ENCODE measurements around the gene ITGB4. TPM values are rescaled to one million over a fixed set of nuclear protein-coding genes. Genes with fewer than 3 reads are reported as not detected.

ITGB4 gene
- total and polyA plus RNA-seq, 2 of the 13 experiments (the other 11 are each of a cell fraction or from before 2014, with no cell fraction given): 6.9 to 14.5 TPM

DNA sequence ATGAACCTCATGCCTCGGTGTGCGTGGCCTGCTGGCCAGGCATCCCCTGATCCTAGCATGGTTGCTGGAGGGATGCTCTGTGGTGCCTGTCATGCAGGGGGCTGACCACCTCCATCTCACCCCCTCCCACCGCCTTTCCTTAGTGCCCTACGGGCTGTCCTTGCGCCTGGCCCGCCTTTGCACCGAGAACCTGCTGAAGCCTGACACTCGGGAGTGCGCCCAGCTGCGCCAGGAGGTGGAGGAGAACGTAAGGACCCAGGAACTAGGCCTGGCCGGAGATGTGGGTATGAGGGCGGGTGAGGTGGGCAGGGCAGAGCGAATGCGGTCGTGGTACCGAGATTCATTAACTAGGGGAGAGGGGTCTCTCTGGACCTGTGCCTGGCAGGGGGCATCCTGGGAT is 19.0 kb downstream of the ITGB4 start:
- BruUV-seq (replicated peaks): no TSS peak
- peaks cover 39% of the 10 kb centered on the region for H3K4me1 ChIP-seq (ENCODE audit: insufficient read depth, low read length)
- H3K4me3 ChIP-seq (replicated peaks in 1 of 3; ENCODE audit: insufficient read depth in 1 of 3, low read depth in 2 of 3, low read length in 3 of 3): peak overlapping the region in 1 of 3 experiments; percentile 49; a peak in 1 of 6 replicates
- FAIRE-seq (no peak), DNase-seq (ENCODE audit: low spot score) (no peak), ATAC-seq (0 out of 3 replicates have a peak, but pooled peaks have one; percentile 2)
- H3K79me2 ChIP-seq (ENCODE audit: insufficient read depth, low read length): no peaks in the 10 kb centered on the region
- in situ Hi-C loops (cut with HindIII; ENCODE audit: extremely low pct_ligation_motif_present, low pct_unique_long_range_greater_than_20kb) (no loop called here), intact Hi-C loops (cut with micrococcal nuclease; ENCODE audit: unreplicated experiment) (no loop called here)
- no peak overlapping the region for H2AFZ ChIP-seq (ENCODE audit: low read length)
- H3K4me2 ChIP-seq (ENCODE audit: low read depth, low read length): peak overlapping the region; percentile 59
- H3K27me3 ChIP-seq (ENCODE audit: control insufficient read depth in 1 of 2, insufficient read depth in 2 of 2, low read length in 2 of 2): peaks cover 0 to 4% of the 10 kb centered on the region in 2 experiments; a peak in 2 of 5 replicates
- 62% methylated on average over 16 of the region's 17 CpGs for WGBS (ENCODE audit: low lambda C conversion rate)
- POLR2A ChIA-PET: interaction anchor here (0.9 kb wide), 1 partner anchor 40 kb away, joined by 3 read pairs; no protein-coding TSS in a partner anchor
- CTCF ChIA-PET (ENCODE audit: low intra/inter-chr PET ratio, low total read pairs): interaction anchor here (1.2 kb wide), 1 partner anchor 66 kb away, joined by 3 read pairs; no protein-coding TSS in a partner anchor
- H4K20me1 ChIP-seq (ENCODE audit: insufficient read depth, low read length): no peaks in the 10 kb centered on the region
- no peaks in the 10 kb centered on the region for H3K9me3 ChIP-seq (ENCODE audit: low read length)
- no peaks in the 10 kb centered on the region for H3K36me3 ChIP-seq (replicated peaks in 1 of 2; ENCODE audit: control insufficient read depth in 1 of 2, insufficient read depth in 2 of 2, low read length in 2 of 2)
- no peak for TF ChIP-seq ZNF768 (CRISPR knock-in tag; IDR thresholded peaks at IDR 0.05)
- no peak for TF ChIP-seq TAF1 (CRISPR knock-in tag; IDR thresholded peaks at IDR 0.05)
- TF ChIP-seq DPF2 (CRISPR knock-in tag; IDR thresholded peaks at IDR 0.05; ENCODE audit: borderline replicate concordance, low read depth): no peak
- no peak for TF ChIP-seq ARHGAP35 (CRISPR knock-in tag; IDR thresholded peaks at IDR 0.05; ENCODE audit: borderline replicate concordance)
- no peak for TF ChIP-seq U2AF1 (optimal IDR thresholded peaks at IDR 0.05; ENCODE audit: low read depth, low read length)
- TF ChIP-seq, protein P1, sequence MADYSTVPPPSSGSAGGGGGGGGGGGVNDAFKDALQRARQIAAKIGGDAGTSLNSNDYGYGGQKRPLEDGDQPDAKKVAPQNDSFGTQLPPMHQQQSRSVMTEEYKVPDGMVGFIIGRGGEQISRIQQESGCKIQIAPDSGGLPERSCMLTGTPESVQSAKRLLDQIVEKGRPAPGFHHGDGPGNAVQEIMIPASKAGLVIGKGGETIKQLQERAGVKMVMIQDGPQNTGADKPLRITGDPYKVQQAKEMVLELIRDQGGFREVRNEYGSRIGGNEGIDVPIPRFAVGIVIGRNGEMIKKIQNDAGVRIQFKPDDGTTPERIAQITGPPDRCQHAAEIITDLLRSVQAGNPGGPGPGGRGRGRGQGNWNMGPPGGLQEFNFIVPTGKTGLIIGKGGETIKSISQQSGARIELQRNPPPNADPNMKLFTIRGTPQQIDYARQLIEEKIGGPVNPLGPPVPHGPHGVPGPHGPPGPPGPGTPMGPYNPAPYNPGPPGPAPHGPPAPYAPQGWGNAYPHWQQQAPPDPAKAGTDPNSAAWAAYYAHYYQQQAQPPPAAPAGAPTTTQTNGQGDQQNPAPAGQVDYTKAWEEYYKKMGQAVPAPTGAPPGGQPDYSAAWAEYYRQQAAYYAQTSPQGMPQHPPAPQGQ (CRISPR knock-in tag; IDR thresholded peaks at IDR 0.05; ENCODE audit: borderline replicate concordance): no peak
- no peak for TF ChIP-seq FOXP1 (IDR thresholded peaks at IDR 0.05)
- no peak for TF ChIP-seq FOXP1 (CRISPR knock-in tag; IDR thresholded peaks at IDR 0.05)
- TF ChIP-seq, protein P2, sequence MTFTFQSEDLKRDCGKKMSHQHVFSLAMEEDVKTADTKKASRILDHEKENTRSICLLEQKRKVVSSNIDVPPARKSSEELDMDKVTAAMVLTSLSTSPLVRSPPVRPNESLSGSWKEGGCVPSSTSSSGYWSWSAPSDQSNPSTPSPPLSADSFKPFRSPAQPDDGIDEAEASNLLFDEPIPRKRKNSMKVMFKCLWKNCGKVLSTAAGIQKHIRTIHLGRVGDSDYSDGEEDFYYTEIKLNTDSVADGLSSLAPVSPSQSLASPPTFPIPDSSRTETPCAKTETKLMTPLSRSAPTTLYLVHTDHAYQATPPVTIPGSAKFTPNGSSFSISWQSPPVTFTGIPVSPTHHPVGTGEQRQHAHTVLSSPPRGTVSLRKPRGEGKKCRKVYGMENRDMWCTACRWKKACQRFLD (CRISPR knock-in tag; IDR thresholded peaks at IDR 0.05; ENCODE audit: borderline replicate concordance): no peak
- no peak for TF ChIP-seq HCFC1 (IDR thresholded peaks at IDR 0.05; ENCODE audit: low read depth, low read length)
- TF ChIP-seq MYC (CRISPR knock-in tag; IDR thresholded peaks at IDR 0.05; ENCODE audit: borderline replicate concordance): no peak
- TF ChIP-seq MEIS1 (CRISPR knock-in tag; IDR thresholded peaks at IDR 0.05; ENCODE audit: borderline replicate concordance): no peak
- no peak for TF ChIP-seq IKZF4 (CRISPR knock-in tag; IDR thresholded peaks at IDR 0.05; ENCODE audit: borderline replicate concordance, low read depth, not compliant biosample characterization)
- TF ChIP-seq TOPORS (CRISPR knock-in tag; IDR thresholded peaks at IDR 0.05): no peak
- TF ChIP-seq GATA4 (IDR thresholded peaks at IDR 0.05; ENCODE audit: borderline replicate concordance, low read depth): no peak
- peak overlapping the region; percentile 50 for H3K9ac ChIP-seq (ENCODE audit: insufficient read depth, low read depth, low read length)
- no peak overlapping the region for H3K27ac ChIP-seq (ENCODE audit: extremely low read length, insufficient read depth, low read length)
